LNCaP clone FGC (cell line): ENCODE results near the gene AMMECR1.

Experiments
- DNase-seq: peaks from one replicate; pipeline ENCODE4 v3.0.0-alpha.2; 2011; ENCODE audit warnings: low read depth
- H3K4me3 ChIP-seq: 2 replicates; pipeline ENCODE4 v1.5.1; 2011; ENCODE audit warnings: mild to moderate bottlenecking, low read depth, low read length, control low read depth
- TF ChIP-seq, protein P1 (sequence below): IDR thresholded peaks from 2 replicates; pipeline ENCODE4 v1.5.1; 2012; ENCODE audit warnings: mild to moderate bottlenecking; ENCODE audit not compliant: control insufficient read depth, insufficient read depth; ENCODE audit errors: extremely low read depth

AMMECR1 gene

GRCh38 chrX:110182362-110182761 lies 135.5 kb downstream of the AMMECR1 start:
- no peak overlapping the region for H3K4me3 ChIP-seq
- DNase-seq, result no peak
- TF ChIP-seq, protein P1, sequence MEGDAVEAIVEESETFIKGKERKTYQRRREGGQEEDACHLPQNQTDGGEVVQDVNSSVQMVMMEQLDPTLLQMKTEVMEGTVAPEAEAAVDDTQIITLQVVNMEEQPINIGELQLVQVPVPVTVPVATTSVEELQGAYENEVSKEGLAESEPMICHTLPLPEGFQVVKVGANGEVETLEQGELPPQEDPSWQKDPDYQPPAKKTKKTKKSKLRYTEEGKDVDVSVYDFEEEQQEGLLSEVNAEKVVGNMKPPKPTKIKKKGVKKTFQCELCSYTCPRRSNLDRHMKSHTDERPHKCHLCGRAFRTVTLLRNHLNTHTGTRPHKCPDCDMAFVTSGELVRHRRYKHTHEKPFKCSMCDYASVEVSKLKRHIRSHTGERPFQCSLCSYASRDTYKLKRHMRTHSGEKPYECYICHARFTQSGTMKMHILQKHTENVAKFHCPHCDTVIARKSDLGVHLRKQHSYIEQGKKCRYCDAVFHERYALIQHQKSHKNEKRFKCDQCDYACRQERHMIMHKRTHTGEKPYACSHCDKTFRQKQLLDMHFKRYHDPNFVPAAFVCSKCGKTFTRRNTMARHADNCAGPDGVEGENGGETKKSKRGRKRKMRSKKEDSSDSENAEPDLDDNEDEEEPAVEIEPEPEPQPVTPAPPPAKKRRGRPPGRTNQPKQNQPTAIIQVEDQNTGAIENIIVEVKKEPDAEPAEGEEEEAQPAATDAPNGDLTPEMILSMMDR, result no peak

GRCh38 chrX:110181459-110182137 lies 136.3 kb downstream of the AMMECR1 start:
- no peak overlapping the region for H3K4me3 ChIP-seq
- TF ChIP-seq, protein P1, result no peak

DNA sequence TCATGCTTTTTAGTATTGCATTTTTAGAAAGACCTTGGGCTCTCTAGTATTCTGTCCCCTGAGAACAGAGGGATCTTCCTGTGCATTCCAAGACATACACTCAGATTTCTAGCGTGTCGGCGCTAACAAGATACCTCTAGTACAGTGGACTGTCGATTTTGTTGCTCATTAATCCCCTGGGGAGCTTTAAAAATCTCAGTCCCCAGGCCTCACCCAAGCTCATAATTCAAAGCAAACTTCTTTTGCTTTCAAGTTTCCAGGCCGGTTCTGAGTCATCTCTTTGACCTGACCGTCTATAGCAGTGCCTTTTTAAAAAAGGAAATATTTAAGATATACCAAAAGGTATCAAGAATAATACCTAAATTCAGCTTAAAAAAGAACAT lies 137.0 kb downstream of the AMMECR1 start:
- DNase-seq, result no peak
- TF ChIP-seq, protein P1, result no peak
- no peak overlapping the region for H3K4me3 ChIP-seq

More at GRCh38 chrX:110181459-110182137, 136.3 kb downstream of the AMMECR1 start:
- DNase-seq, result no peak

DNA sequence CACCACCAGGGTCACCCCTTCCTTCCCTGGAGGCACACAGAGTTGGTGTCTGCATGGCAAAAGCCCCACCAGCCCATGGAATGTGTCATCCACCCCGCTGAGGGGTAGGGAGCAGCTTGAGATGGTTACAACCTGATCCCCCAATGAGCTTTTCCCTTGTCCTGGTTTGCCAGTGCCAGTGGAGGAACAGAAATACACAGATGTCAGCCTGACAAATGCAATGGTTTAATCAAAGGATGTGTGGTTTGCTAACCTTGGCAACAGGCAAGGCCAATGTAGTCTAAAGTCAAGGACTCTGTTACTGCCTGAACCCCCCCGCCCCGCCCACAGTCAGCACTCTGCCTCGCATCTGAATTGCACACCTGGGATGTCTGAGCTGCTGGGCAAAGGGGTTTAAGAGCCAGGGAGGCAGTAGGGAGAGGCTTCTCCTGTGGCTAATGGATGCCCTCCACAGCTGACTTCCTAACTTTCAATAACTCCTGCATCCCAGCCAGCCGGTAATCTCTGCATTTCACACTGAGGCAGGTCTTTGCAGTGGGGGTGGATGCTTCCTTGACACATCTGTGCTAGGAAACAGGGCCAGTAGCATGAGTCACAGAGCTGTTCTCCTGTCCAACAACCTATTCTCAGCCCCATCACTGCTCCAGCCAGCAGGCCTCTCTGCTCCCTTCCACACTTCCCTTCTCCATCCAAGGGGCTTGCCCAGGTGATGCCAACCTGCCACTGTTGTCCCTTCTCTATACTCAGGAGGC lies 137.5 kb downstream of the AMMECR1 start:
- TF ChIP-seq, protein P1, result no peak
- no peak overlapping the region for H3K4me3 ChIP-seq
- no peak for DNase-seq

- no peak overlapping the region for H3K4me3 ChIP-seq
- DNase-seq, result no peak
- TF ChIP-seq, protein P1, result no peak
Observed at GRCh38 chrX:110178179-110178865, 139.6 kb downstream of the AMMECR1 start.

DNA sequence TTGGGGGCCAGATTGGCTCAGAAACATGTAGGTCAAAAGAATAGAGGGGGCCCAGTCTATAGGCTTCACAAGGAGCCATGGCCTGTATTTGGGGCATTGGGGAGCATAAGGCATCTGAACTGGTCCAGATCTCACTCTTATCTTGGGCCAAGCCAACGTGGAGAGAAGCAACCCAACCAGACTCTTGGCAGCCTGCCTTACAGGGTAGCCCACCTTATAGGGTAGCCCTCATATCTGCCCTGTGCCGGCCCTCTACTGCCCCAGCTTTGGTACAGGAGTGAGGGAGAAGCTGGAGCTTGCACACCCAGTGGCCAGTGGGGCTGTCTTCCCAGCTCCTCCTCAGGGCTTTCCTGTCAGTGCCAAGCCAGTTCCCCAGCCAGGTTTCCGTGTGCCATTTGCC lies 142.2 kb downstream of the AMMECR1 start:
- TF ChIP-seq, protein P1, result no peak
- no peak for DNase-seq
- H3K4me3 ChIP-seq, result no peak overlapping the region
